Measurements from ENCODE around the gene SNTG2.

The SNTG2 gene

DNA sequence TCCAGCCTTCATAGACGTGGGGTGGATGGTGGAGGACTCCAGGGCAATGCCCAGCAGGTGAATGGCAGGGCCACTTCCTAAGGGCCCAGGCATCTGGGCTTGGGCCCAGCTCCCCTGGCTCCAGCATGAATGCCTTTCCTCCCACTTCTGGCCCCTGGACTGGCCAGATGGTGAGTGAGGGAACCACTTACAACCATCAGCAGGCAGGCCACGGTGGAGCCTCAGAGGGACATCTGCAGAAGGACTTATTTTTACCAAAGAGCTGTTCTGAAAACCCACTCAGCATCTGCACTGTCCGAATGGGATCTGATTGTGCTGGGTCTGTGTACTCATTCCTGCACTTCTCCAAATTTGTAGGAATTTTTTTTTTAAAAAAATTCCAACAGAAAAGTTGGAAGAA is 69.6 kb downstream of the SNTG2 start:
- TF ChIP-seq CTCF (IDR thresholded peaks at IDR 0.05; ENCODE audit: low read depth, low read length): no peak
- DNase-seq (ENCODE audit: extremely low read depth, low read depth): no peak

- no peak for TF ChIP-seq CTCF (IDR thresholded peaks at IDR 0.05; ENCODE audit: low read depth, low read length)
- DNase-seq (ENCODE audit: extremely low read depth, low read depth): no peak
These were observed 71.5 kb downstream of the SNTG2 start for GRCh38 chr2:1022178-1022577.

DNA sequence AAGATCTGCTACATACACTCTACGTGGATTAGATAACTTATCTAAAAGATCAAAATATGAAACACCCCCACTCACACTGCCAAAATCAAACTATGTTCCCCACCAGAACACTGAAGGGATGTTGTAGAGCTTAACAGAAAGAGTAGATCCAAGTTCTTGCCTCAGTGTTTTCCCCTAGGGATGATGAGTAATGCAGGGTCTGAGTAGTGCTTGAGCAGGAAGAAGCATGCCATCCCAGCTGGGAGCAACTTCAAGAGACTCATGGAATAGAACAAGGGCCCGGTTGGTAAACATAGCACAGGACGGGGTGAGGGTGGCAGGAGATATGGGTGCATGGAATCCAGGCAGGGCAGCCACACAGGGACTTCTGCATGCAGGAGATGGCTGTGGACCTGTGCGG is 74.3 kb downstream of the SNTG2 start:
- no peak for DNase-seq (ENCODE audit: extremely low read depth, low read depth)
- TF ChIP-seq CTCF (IDR thresholded peaks at IDR 0.05; ENCODE audit: low read depth, low read length): no peak

GRCh38 chr2:1026141-1026540 is 75.5 kb downstream of the SNTG2 start:
- TF ChIP-seq CTCF (IDR thresholded peaks at IDR 0.05; ENCODE audit: low read depth, low read length): no peak
- DNase-seq (ENCODE audit: extremely low read depth, low read depth): no peak

GRCh38 chr2:1028831-1029230 is 78.2 kb downstream of the SNTG2 start:
- no peak for DNase-seq (ENCODE audit: extremely low read depth, low read depth)
- TF ChIP-seq CTCF (IDR thresholded peaks at IDR 0.05; ENCODE audit: low read depth, low read length): no peak

GRCh38 chr2:1032030-1032429 is 81.4 kb downstream of the SNTG2 start:
- no peak for TF ChIP-seq CTCF (IDR thresholded peaks at IDR 0.05; ENCODE audit: low read depth, low read length)

DNA sequence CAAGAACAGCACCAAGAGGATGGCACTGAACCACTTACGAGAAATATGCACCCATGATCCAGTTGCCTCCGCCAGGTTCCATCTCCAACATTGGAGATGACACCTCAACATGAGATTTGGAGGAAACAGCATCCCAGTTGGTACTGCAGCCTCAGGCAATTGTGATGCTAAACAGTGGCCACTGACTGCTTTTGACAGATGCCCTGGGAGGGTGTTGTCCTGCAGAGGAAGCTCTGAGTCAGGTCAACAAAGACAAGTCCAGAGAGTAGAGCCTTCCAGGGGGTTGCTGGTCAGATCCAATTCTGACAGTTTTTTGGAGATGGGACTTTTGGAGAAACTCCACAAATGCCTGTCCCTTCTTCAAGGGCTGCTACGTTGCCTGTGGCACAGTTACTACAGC is 82.4 kb downstream of the SNTG2 start:
- DNase-seq (ENCODE audit: extremely low read depth, low read depth): no peak
- no peak for TF ChIP-seq CTCF (IDR thresholded peaks at IDR 0.05; ENCODE audit: low read depth, low read length)

More at GRCh38 chr2:1032030-1032429, 81.4 kb downstream of the SNTG2 start:
- DNase-seq (ENCODE audit: extremely low read depth, low read depth): no peak
